SK-N-SH treated with all-trans-retinoic acid at 6 μM for 48 hours (cell line): ENCODE measurements around the gene SLC5A9.

Source experiments
- ATAC-seq: fragments of 200-7000 bp; cut with Tn5 transposase; 3 replicates; pipeline ENCODE4 v1.9.1; 2020; ENCODE audit warnings: mild to moderate bottlenecking, moderate library complexity
- ARNTL ChIP-seq: fragments of 450-650 bp; formaldehyde crosslinking; IDR thresholded peaks from 2 replicates; pipeline ENCODE4 v1.5.0; 2020; ENCODE audit warnings: low read depth, mild to moderate bottlenecking, moderate library complexity, borderline replicate concordance
- BACH2 ChIP-seq: fragments of 250-450 bp; sonication (Bioruptor Pico); IDR thresholded peaks from 2 replicates; pipeline ENCODE4 v1.9.0; 2021; ENCODE audit warnings: mild to moderate bottlenecking, borderline replicate concordance
- CSDC2 ChIP-seq: fragments of 250-450 bp; sonication (Bioruptor Pico); IDR thresholded peaks from 2 replicates; pipeline ENCODE4 v1.5.0; 2020; ENCODE audit warnings: mild to moderate bottlenecking, moderate library complexity
- CSRNP3 ChIP-seq: fragments of 250-450 bp; sonication (Bioruptor Pico); IDR thresholded peaks from 2 replicates; pipeline ENCODE4 v1.5.1; 2021; ENCODE audit warnings: mild to moderate bottlenecking, moderate library complexity
- ESRRG ChIP-seq: fragments of 250-450 bp; sonication (Bioruptor Pico); IDR thresholded peaks from 2 replicates; pipeline ENCODE4 v1.6.1; 2021; ENCODE audit warnings: mild to moderate bottlenecking
- GLIS3 ChIP-seq: fragments of 250-450 bp; sonication (Bioruptor Pico); IDR thresholded peaks from 2 replicates; pipeline ENCODE4 v1.5.0; 2020; ENCODE audit warnings: mild to moderate bottlenecking, moderate library complexity
- ISL1 ChIP-seq: fragments of 250-450 bp; sonication (Bioruptor Pico); IDR thresholded peaks from 2 replicates; pipeline ENCODE4 v2.1.2; 2022; ENCODE audit warnings: mild to moderate bottlenecking, moderate library complexity
- OSR1 ChIP-seq: fragments of 250-450 bp; sonication (Bioruptor Pico); IDR thresholded peaks from 2 replicates; pipeline ENCODE4 v1.8.0; 2022; ENCODE audit warnings: moderate library complexity, mild to moderate bottlenecking, inconsistent platforms
- PATZ1 ChIP-seq: fragments of 250-450 bp; sonication (Bioruptor Pico); IDR thresholded peaks from 2 replicates; pipeline ENCODE4 v1.8.0; 2020; ENCODE audit warnings: mild to moderate bottlenecking, moderate library complexity, borderline replicate concordance
- RARB ChIP-seq: fragments of 250-450 bp; sonication (Bioruptor Pico); IDR thresholded peaks from 2 replicates; pipeline ENCODE4 v1.8.0; 2021; ENCODE audit warnings: mild to moderate bottlenecking, moderate library complexity
- SNAI2 ChIP-seq: fragments of 250-450 bp; sonication (Bioruptor Pico); IDR thresholded peaks from 2 replicates; pipeline ENCODE4 v1.5.0; 2020; ENCODE audit warnings: mild to moderate bottlenecking, moderate library complexity
- TCF4 ChIP-seq: fragments of 250-450 bp; sonication (Bioruptor Pico); IDR thresholded peaks from 2 replicates; pipeline ENCODE4 v1.8.0; 2021; ENCODE audit warnings: mild to moderate bottlenecking, moderate library complexity, borderline replicate concordance
- TOX ChIP-seq: fragments of 250-450 bp; sonication (Bioruptor Pico); IDR thresholded peaks from 2 replicates; pipeline ENCODE4 v1.8.0; 2021; ENCODE audit warnings: mild to moderate bottlenecking, moderate library complexity, borderline replicate concordance
- ZC3H10 ChIP-seq: fragments of 250-450 bp; sonication (Bioruptor Pico); IDR thresholded peaks from 2 replicates; pipeline ENCODE4 v1.5.1; 2021; ENCODE audit warnings: mild to moderate bottlenecking, moderate library complexity
- ZFP3 ChIP-seq: fragments of 250-450 bp; sonication (Bioruptor Pico); IDR thresholded peaks from 2 replicates; pipeline ENCODE4 v1.5.0; 2020; ENCODE audit warnings: mild to moderate bottlenecking, moderate library complexity
- ZFP30 ChIP-seq: fragments of 450-650 bp; formaldehyde crosslinking; IDR thresholded peaks from 2 replicates; pipeline ENCODE4 v1.5.0; 2022; ENCODE audit warnings: mild to moderate bottlenecking, moderate library complexity
- ZNF565 ChIP-seq: fragments of 450-650 bp; formaldehyde crosslinking; conservative IDR thresholded peaks from 2 replicates; pipeline ENCODE4 v1.5.0; 2020; ENCODE audit warnings: low read depth, mild to moderate bottlenecking, moderate library complexity
- ZNF70 ChIP-seq: fragments of 450-650 bp; formaldehyde crosslinking; IDR thresholded peaks from 2 replicates; pipeline ENCODE4 v1.5.0; 2020; ENCODE audit warnings: mild to moderate bottlenecking, moderate library complexity
- ZNF8 ChIP-seq: fragments of 450-650 bp; formaldehyde crosslinking; IDR thresholded peaks from 2 replicates; pipeline ENCODE4 v1.5.0; 2020; ENCODE audit warnings: mild to moderate bottlenecking, moderate library complexity
- TF ChIP-seq, protein P1 (sequence below): fragments of 250-450 bp; sonication (Bioruptor Pico); IDR thresholded peaks from 2 replicates; pipeline ENCODE4 v1.8.0; 2021; ENCODE audit warnings: low read depth, mild to moderate bottlenecking, moderate library complexity, borderline replicate concordance

SLC5A9 gene

DNA sequence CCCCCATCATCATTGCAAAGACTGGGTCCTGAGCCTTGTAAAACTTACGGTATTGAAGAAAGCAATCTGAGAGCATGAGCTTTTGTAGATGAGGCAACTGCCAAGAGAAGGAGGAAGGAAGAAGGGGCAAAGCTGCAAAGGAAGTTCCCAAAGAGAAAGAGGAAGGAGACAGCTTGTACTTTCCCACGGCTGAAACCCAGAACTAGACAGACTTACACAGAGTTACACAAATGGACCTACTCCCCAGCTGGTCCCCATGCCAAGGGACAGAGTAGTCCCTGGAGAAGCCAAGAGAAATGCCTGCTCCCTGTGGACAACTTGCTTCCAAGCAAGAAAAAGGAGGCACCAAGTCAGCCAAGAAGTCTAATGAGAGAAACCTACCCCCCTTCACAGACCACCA, 22.6 kb downstream of the SLC5A9 start:
- no peak for ATAC-seq
- TF ChIP-seq BACH2 (CRISPR knock-in tag) (no peak), TCF4 (no peak), CSDC2 (no peak), ZC3H10 (no peak), ISL1 (CRISPR knock-in tag) (no peak), OSR1 (CRISPR knock-in tag) (no peak), SNAI2 (CRISPR knock-in tag) (no peak), TOX (CRISPR knock-in tag) (no peak), ZNF565 (CRISPR knock-in tag) (no peak)
- TF ChIP-seq, all 23 proteins: peak for 0

- no peak for ATAC-seq
- TF ChIP-seq ZNF70 (CRISPR knock-in tag) = no peak
- no peak for TF ChIP-seq ZFP3
- TF ChIP-seq ESRRG = no peak
- TF ChIP-seq ISL1 (CRISPR knock-in tag) = no peak
- no peak for TF ChIP-seq TOX (CRISPR knock-in tag)
- TF ChIP-seq GLIS3 = no peak
- TF ChIP-seq CSDC2 = no peak
- no peak for TF ChIP-seq ZNF565 (CRISPR knock-in tag)
- TF ChIP-seq ARNTL (CRISPR knock-in tag) = no peak
- no peak for TF ChIP-seq RARB (CRISPR knock-in tag)
- TF ChIP-seq, protein P1, sequence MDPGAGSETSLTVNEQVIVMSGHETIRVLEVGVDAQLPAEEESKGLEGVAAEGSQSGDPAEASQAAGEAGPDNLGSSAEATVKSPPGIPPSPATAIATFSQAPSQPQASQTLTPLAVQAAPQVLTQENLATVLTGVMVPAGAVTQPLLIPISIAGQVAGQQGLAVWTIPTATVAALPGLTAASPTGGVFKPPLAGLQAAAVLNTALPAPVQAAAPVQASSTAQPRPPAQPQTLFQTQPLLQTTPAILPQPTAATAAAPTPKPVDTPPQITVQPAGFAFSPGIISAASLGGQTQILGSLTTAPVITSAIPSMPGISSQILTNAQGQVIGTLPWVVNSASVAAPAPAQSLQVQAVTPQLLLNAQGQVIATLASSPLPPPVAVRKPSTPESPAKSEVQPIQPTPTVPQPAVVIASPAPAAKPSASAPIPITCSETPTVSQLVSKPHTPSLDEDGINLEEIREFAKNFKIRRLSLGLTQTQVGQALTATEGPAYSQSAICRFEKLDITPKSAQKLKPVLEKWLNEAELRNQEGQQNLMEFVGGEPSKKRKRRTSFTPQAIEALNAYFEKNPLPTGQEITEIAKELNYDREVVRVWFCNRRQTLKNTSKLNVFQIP (CRISPR knock-in tag) = no peak
- TF ChIP-seq TCF4 = no peak
- TF ChIP-seq SNAI2 (CRISPR knock-in tag) = no peak
- TF ChIP-seq PATZ1 (CRISPR knock-in tag) = no peak
- no peak for TF ChIP-seq ZC3H10
- TF ChIP-seq CSRNP3 (CRISPR knock-in tag) = no peak
These were observed 24.2 kb downstream of the SLC5A9 start for GRCh38 chr1:48246727-48247126.

DNA sequence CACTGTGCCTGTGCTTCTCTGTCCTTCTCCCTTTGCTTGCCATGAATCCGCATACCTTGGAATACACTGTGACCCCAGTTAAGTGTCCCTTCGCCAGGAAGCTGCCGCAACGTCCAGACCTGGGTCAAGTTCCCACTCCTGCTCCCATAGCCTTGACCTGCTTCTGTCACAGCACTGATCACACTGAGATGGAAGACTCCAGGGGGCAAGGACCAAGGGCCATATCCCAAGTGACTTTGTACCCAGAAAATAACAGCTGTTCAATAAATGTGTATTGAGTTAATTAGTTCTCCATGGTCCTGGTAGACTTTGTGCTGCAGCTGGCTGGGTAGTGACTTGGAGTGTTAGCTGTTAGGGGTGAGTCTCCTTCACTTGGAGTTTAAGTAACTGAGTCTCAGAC, 25.8 kb downstream of the SLC5A9 start:
- TF ChIP-seq ARNTL (CRISPR knock-in tag) = no peak
- TF ChIP-seq CSDC2 = no peak
- TF ChIP-seq TCF4 = no peak
- TF ChIP-seq, protein P1 (CRISPR knock-in tag) = no peak
- TF ChIP-seq ZFP30 (CRISPR knock-in tag) = no peak
- no peak for TF ChIP-seq ISL1 (CRISPR knock-in tag)
- TF ChIP-seq SNAI2 (CRISPR knock-in tag) = no peak
- no peak for TF ChIP-seq ZFP3
- no peak for TF ChIP-seq ZNF70 (CRISPR knock-in tag)
- no peak for TF ChIP-seq ZC3H10
- no peak for ATAC-seq

DNA sequence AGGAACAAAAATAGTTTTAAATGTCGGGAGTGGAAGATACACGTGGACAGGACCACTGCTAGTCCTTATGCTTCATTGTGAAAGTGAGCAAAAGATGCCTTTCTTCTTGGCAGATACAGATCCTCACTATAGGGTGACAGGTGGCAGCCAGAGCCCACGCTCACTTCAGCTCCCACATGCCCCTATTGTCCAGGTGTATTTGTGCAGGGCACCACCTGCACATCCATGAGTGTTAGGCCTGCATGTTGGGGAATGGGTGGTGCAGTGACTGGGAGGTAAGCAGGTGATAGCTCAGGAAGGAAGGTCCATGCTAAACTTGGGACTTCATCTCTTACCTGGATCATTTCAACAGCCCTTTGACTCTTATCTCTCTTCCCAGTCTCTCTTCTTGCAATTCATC, 27.4 kb downstream of the SLC5A9 start:
- TF ChIP-seq ZNF8 (CRISPR knock-in tag) (no peak), ZNF565 (CRISPR knock-in tag) (no peak), ZC3H10 (no peak), ZNF70 (CRISPR knock-in tag) (no peak), PATZ1 (CRISPR knock-in tag) (no peak), CSDC2 (no peak), ESRRG (no peak), BACH2 (CRISPR knock-in tag) (no peak), TOX (CRISPR knock-in tag) (no peak), ISL1 (CRISPR knock-in tag) (no peak), CSRNP3 (CRISPR knock-in tag) (no peak), ARNTL (CRISPR knock-in tag) (no peak), OSR1 (CRISPR knock-in tag) (no peak), RARB (CRISPR knock-in tag) (no peak), GLIS3 (no peak), SNAI2 (CRISPR knock-in tag) (no peak), TCF4 (no peak)
- TF ChIP-seq, protein P1 (CRISPR knock-in tag) = no peak
- TF ChIP-seq, all 23 proteins: peak for 0
- ATAC-seq = no peak
